Tibial nerve (tissue), 4 donors: ENCODE data around the gene ZNF776. TPM values are rescaled to one million over a fixed set of nuclear protein-coding genes. Genes with fewer than 3 reads are reported as not detected.
"Not testable (repeated sequence)": the region's sequence is repeated elsewhere in the genome, so short reads cannot be mapped to it uniquely, and the experiment has no call there.

Experiments used
- DNase-seq, 2 donors: peaks; one replicate each; pipeline ENCODE4 v3.0.0-alpha.2; 2019; ENCODE audit warnings: low spot score in 2 of 2
- H3K27ac ChIP-seq, 4 donors: fragments of 200-600 bp; sonication (generic) in 3 of 4; one replicate each; pipeline ENCODE4 v1.5.1; 2017 to 2019; ENCODE audit warnings: mild to moderate bottlenecking in 1 of 4
- H3K27me3 ChIP-seq, 2 donors: fragments of 200-600 bp; sonication (generic) in 1 of 2; one replicate each; pipeline versions ENCODE4 v1.5.1 to v1.6.0; 2017 to 2019
- H3K36me3 ChIP-seq, 3 donors: fragments of 200-600 bp; sonication (generic); one replicate each; pipeline ENCODE4 v1.5.1; 2018 to 2019
- H3K4me1 ChIP-seq, 4 donors: fragments of 200-600 bp; sonication (generic) in 3 of 4; one replicate each; pipeline ENCODE4 v1.5.1; 2017 to 2019
- H3K4me3 ChIP-seq, 4 donors: fragments of 200-600 bp; sonication (generic) in 3 of 4; one replicate each; pipeline ENCODE4 v1.5.1; 2017 to 2019; ENCODE audit warnings: mild to moderate bottlenecking in 1 of 4, moderate library complexity in 1 of 4
- H3K9me3 ChIP-seq, 4 donors: fragments of 200-600 bp; sonication (generic) in 3 of 4; one replicate each; pipeline ENCODE4 v1.5.1; 2017 to 2019
- EP300 ChIP-seq, 2 donors: sonication (generic); formaldehyde crosslinking; IDR thresholded peaks; one replicate each; pipeline ENCODE4 v1.6.1; 2017; ENCODE audit warnings: antibody characterized with exemption in 2 of 2, mild to moderate bottlenecking in 1 of 2
- POLR2A ChIP-seq, 2 donors: fragments of 450-650 bp; IDR thresholded peaks; one replicate each; pipeline ENCODE4 v1.6.1; 2017; ENCODE audit warnings: antibody characterized with exemption in 2 of 2, mild to moderate bottlenecking in 2 of 2, moderate library complexity in 2 of 2
- WGBS, 2 donors: methylation state at CpG; one replicate each; pipeline ENCODE4 v1.1.5; 2018; 5-methylcytosine and 5-hydroxymethylcytosine counted together
- total RNA-seq, 4 donors: library from RNA; depleted of rRNA; stranded (reverse); fragments of >200 nt; gene quantifications; one replicate each; pipeline ENCODE4 v1.1.0, GENCODE V29; 2016
- TF ChIP-seq, protein P1 (sequence below), 5 experiments: fragments of 200-600 bp in 3 of 5; fragments of 450-650 bp in 2 of 5; sonication (generic) in 3 of 5; IDR thresholded peaks; one replicate each; pipeline ENCODE4 v1.5.1; 2016 to 2019; ENCODE audit warnings: antibody characterized with exemption in 5 of 5, mild to moderate bottlenecking in 3 of 5, moderate library complexity in 2 of 5

ZNF776 gene
- total RNA-seq, 4 donors from 2014 or later = 10.8 to 18.4 (median 12.6) TPM

DNA sequence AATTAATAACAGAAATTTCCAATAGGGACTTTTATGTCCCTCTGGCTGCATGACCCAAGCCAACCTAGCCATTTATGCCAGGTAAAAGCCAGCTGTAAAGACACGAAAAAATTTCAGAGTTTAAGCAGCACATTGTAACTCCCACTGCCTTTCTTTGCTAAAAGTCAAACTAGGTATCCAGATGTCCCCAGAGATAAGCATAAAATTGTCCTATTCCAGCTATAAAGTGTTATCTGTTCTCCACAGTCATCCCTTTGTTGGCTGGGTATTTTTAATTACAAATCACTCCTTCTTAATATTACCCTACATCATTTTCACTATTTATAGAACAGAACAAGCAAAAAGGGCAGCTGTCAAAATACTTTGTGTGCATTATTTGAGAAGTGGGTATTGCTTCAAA, 34.4 kb upstream of the ZNF776 start:
- no peaks in the 10 kb centered on the region for H3K4me1 ChIP-seq
- no peak overlapping the region for H3K4me3 ChIP-seq
- H3K27ac ChIP-seq = no peak overlapping the region
- DNase-seq = no peak
- TF ChIP-seq EP300 (IDR thresholded peaks at IDR 0.05) = no peak
- TF ChIP-seq, protein P1, sequence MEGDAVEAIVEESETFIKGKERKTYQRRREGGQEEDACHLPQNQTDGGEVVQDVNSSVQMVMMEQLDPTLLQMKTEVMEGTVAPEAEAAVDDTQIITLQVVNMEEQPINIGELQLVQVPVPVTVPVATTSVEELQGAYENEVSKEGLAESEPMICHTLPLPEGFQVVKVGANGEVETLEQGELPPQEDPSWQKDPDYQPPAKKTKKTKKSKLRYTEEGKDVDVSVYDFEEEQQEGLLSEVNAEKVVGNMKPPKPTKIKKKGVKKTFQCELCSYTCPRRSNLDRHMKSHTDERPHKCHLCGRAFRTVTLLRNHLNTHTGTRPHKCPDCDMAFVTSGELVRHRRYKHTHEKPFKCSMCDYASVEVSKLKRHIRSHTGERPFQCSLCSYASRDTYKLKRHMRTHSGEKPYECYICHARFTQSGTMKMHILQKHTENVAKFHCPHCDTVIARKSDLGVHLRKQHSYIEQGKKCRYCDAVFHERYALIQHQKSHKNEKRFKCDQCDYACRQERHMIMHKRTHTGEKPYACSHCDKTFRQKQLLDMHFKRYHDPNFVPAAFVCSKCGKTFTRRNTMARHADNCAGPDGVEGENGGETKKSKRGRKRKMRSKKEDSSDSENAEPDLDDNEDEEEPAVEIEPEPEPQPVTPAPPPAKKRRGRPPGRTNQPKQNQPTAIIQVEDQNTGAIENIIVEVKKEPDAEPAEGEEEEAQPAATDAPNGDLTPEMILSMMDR (IDR thresholded peaks at IDR 0.05) = no peak
- TF ChIP-seq POLR2A (IDR thresholded peaks at IDR 0.05) = no peak
- H3K36me3 ChIP-seq = peaks cover 0 to 92% (median 0%) of the 10 kb centered on the region in 3 donors
- H3K9me3 ChIP-seq = peaks cover 0 to 100% (median 44%) of the 10 kb centered on the region in 4 donors
- WGBS, 2 donors = 64 to 69% methylated on average over 1 of the region's 1 CpG
- H3K27me3 ChIP-seq = no peaks in the 10 kb centered on the region

- H3K9me3 ChIP-seq = peaks cover 0 to 100% (median 46%) of the 10 kb centered on the region in 4 donors
- TF ChIP-seq EP300 (IDR thresholded peaks at IDR 0.05) = no peak
- no peak for TF ChIP-seq POLR2A (IDR thresholded peaks at IDR 0.05)
- TF ChIP-seq, protein P1 (IDR thresholded peaks at IDR 0.05) = no peak
- no peak overlapping the region for H3K27ac ChIP-seq
- no peak for DNase-seq
- peaks cover 2 to 92% (median 28%) of the 10 kb centered on the region in 3 donors for H3K36me3 ChIP-seq
- no peaks in the 10 kb centered on the region for H3K27me3 ChIP-seq
- H3K4me3 ChIP-seq = no peak overlapping the region
- no peaks in the 10 kb centered on the region for H3K4me1 ChIP-seq
Observed at GRCh38 chr19:57719424-57719823, 27.2 kb upstream of the ZNF776 start.

- peaks cover 0 to 100% (median 46%) of the 10 kb centered on the region in 4 donors for H3K9me3 ChIP-seq
- H3K36me3 ChIP-seq = peaks cover 2 to 86% (median 28%) of the 10 kb centered on the region in 3 donors
- H3K27me3 ChIP-seq = no peaks in the 10 kb centered on the region
- no peak for DNase-seq
- WGBS, 2 donors = 79 to 85% methylated on average over 4 of the region's 4 CpGs
- H3K27ac ChIP-seq = no peak overlapping the region
- no peaks in the 10 kb centered on the region for H3K4me1 ChIP-seq
- TF ChIP-seq EP300 (IDR thresholded peaks at IDR 0.05) = no peak
- no peak for TF ChIP-seq POLR2A (IDR thresholded peaks at IDR 0.05)
- TF ChIP-seq, protein P1 (IDR thresholded peaks at IDR 0.05) = no peak
- H3K4me3 ChIP-seq = no peak overlapping the region
Observed at GRCh38 chr19:57719901-57720519, 26.6 kb upstream of the ZNF776 start.

DNA sequence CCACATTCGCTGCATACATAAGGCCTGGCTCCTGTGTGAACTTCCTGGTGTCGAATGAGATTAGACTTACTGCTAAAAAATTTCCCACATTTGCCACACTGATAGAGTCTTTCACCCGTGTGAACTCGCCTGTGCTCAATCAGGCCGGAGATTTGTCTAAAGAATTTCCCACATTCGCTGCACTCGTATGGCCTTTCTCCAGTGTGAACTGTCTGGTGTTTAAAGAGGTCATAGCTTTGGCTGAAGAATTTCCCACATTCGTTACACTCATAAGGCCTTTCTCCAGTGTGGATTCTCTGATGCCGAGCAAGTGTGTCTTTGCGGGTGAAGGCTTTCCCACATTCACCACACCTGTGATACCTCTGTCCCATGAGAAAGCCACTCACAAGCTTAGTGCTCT, 25.7 kb upstream of the ZNF776 start:
- peaks cover 0 to 100% (median 47%) of the 10 kb centered on the region in 4 donors for H3K9me3 ChIP-seq
- no peak overlapping the region for H3K27ac ChIP-seq
- TF ChIP-seq EP300 (IDR thresholded peaks at IDR 0.05) (no peak), POLR2A (IDR thresholded peaks at IDR 0.05) (no peak)
- TF ChIP-seq, protein P1 (IDR thresholded peaks at IDR 0.05) = no peak
- H3K4me3 ChIP-seq = no peak overlapping the region
- no peak for DNase-seq
- H3K4me1 ChIP-seq = no peaks in the 10 kb centered on the region
- no peaks in the 10 kb centered on the region for H3K27me3 ChIP-seq
- peaks cover 2 to 78% (median 28%) of the 10 kb centered on the region in 3 donors for H3K36me3 ChIP-seq
- WGBS, 2 donors = 90 to 96% methylated on average over 10 of the region's 10 CpGs

GRCh38 chr19:57738320-57738719, 8.3 kb upstream of the ZNF776 start:
- 3 to 10% methylated on average over 10 of the region's 10 CpGs for WGBS, 2 donors
- H3K27ac ChIP-seq, H3K27me3 ChIP-seq, H3K36me3 ChIP-seq, H3K4me1 ChIP-seq, H3K4me3 ChIP-seq: not testable (repeated sequence)
- TF ChIP-seq, protein P1 (IDR thresholded peaks at IDR 0.05) = peak in 4 of 5 experiments; percentile 6 to 47 (median 21)
- DNase-seq = peak in 1 of 2 donors; percentile 17
- peaks cover 0 to 94% (median 20%) of the 10 kb centered on the region in 4 donors for H3K9me3 ChIP-seq

- not testable (repeated sequence) for H3K36me3 ChIP-seq, H3K27me3 ChIP-seq, H3K27ac ChIP-seq, DNase-seq, H3K4me3 ChIP-seq, H3K4me1 ChIP-seq
- WGBS, 2 donors = 88% methylated on average over 7 of the region's 7 CpGs
- H3K9me3 ChIP-seq = peaks cover 0 to 94% (median 19%) of the 10 kb centered on the region in 4 donors
Observed at GRCh38 chr19:57738770-57739169, 7.8 kb upstream of the ZNF776 start.
